ENCODE data around the gene CPTP. TPM values are rescaled to one million over a fixed set of nuclear protein-coding genes. Genes with fewer than 3 reads are reported as not detected.

The CPTP gene
- 40.4 and 40.6 TPM in 2 replicates for total RNA-seq

DNA sequence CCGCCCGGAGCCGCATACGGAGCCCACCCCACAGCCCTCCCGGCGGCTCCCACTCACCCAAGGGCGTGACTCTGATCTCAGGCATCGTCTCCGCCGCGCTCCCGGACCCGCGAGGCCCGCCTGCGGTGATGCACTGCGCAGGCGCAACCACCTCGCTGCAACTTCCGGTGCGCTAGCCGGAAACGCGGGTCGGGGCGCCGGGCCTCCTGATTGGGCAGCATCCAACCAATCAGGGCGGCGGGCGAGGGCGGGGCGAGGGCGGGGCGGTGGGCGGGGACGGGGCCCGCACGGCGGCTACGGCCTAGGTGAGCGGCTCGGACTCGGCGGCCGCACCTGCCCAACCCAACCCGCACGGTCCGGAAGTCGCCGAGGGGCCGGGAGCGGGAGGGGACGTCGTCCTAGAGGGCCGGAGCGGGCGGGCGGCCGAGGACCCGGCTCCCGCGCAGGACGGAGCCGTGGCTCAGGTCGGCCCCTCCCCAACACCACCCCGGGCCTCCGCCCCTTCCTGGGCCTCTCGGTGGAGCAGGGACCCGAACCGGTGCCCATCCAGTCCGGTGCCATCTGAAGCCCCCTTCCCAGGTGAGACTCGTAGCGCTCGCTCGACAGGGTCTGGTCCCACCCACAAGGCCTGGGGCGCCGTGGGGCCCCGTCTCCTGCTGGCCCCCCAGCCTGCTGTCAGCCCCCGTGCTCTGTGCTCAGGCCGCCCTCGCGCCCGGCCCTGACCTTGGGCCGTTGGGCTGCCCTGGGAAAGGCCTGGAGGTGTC is at the start of gene CPTP, which contains the start of gene INTS11:
TSS of gene CPTP (plus strand) at position 279 of the 764 bp plus-strand sequence. CDS start 2,109 bp downstream, outside the sequence.
TSS of gene INTS11 (minus strand) at position 137 of the 764 bp plus-strand sequence. CDS start at position 85, 52 bp downstream.

DNA sequence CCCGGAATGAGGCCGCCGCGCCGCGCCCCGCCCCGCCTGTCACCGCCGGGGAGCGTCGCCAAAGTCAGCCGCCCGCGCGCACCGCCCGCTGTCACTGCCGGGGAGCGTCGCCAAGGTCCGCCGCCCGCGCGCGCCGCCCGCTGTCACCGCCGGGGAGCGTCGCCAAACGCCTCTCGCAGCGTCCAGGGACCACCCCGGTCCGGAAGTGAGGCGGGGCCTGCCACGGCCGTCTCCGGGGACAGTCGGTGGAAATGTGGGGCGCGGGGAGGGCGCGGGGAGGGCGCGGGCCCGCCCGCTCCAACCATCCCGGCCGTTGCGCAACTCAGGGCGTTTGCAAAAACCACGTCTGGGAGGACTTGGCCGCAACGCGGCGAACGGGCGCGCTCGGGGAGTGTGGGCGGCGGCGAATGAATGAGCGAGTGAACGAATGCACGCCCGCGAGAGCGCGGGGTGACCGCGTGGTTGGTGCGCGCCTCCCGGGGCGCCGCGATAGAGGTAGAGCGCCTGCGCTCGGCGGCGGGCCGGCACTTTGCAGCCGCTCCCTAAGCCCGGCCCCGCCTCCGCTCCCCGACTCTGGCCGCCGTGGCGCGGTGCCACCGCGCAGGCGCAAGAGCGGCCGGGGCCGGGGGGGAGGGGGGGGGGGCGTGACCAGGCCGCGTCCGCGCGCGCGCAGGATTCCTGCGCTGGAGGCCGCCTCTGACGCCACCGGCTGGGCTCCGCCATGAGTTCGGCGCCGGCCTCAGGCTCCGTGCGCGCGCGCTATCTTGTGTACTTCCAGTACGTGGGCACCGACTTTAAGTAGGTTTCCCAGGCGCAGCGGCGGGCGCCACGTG is 16.5 kb upstream of the CPTP start, which contains the start of the genes ACAP3 and PUSL1:
TSS of gene ACAP3 (minus strand) at position 8 of the 833 bp plus-strand sequence. CDS start 115 bp downstream, outside the sequence.
TSS of gene PUSL1 (plus strand) at position 675 of the 833 bp plus-strand sequence. CDS start at position 722, 47 bp downstream.

GRCh38 chr1:1331068-1331965 is 6.7 kb downstream of the CPTP start, which contains the start of gene TAS1R3:
Gene TAS1R3 (plus strand): TSS chr1:1331280. CDS start chr1:1331346, 66 bp downstream.

GRCh38 chr1:1349256-1350012 is 24.8 kb downstream of the CPTP start, which contains the start of gene DVL1:
Gene DVL1 (minus strand): TSS chr1:1349418. CDS start chr1:1349065, 353 bp downstream.

DNA sequence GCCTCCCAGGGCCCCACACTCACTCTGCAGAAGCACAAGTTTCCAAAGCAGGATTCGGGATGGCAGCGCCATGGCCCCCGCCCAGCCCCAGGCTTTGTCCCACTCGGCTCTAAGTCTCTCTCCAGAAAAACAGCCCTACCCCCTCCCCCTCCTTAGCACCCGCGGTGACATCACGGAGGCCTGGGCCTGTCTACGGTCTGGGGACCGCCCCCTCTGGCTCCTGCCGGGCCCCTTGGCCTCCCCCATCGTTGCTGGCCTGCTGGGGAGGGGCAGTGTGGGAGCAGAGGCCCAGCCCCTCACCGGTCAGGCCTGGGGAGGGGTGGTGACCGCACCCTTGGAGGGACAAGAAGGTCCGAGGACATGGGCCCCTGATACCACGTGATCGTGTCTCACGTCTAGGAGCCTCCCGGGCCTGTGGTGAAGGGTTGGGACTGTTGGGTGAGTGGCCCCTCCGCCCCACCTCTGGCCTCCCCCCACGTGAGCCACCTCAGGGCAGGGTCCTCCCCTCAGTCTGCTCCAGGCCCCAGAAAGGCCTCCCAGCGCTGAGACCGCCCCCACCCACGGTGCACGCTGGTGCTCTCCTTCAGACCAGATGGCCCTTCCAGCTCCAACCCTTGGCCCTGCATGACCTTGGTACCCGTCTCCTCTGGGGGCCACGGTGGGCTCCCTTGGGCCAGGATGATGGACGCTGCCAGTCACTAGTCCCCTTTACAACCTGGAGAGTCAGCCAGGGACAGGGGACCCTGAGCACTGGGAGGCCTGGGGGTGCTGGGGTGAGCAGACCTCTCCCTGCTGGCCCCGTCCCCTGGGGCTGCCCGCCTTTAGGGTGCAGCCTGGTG is 34.0 kb downstream of the CPTP start, which contains the start of gene MXRA8:
TSS of gene MXRA8 (minus strand) at position 123 of the 839 bp plus-strand sequence. CDS start at position 72, 51 bp downstream.

DNA sequence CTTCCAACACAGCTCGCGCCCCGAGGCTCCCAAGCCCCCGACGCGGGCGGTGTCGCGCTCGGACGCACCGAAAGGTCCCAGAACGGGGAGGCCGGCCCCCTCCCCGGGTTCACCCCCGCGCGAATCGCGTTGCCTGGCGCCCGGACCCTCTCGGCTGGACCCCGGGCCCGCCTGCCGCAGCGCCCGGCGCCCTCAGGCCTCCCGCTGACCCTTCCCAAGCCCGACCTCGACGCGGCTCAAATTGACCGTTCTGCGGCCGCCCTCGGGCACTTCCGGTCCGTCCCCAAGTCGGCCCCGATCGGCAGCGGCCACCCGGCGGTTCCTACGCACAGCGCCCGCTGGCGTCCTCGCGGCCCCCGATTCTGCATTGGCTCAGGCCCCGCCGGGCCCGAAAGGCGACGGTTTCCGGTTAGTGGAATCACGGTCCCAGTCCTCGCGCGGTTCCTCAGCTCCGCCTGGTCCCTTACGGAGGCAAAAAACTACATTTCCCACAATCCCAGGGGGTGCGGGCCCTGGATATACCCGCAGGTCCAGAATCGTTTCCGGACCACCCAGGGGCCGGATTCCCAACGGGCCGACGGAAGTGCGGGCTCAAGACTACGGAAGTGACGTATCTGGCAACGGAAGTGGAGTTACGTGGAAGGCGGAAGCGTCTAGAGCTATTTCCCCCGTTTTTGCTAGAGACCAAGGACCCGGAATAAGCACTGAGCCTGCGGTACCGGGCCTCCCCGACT is 50.5 kb downstream of the CPTP start, which contains the start of gene AURKAIP1:
TSS of gene AURKAIP1 (minus strand) at position 279 of the 734 bp plus-strand sequence. CDS start 451 bp downstream, outside the sequence.

Other genes starting within 250 kb of the CPTP start
- gene C1orf159, start 208.7 kb upstream of the CPTP start, total RNA-seq, result 14.0 and 15.6 TPM in 2 replicates
- gene TTLL10, start 150.9 kb upstream of the CPTP start, total RNA-seq, result not detected in 2 replicates
- not detected in 2 replicates for gene TNFRSF18, start 118.2 kb upstream of the CPTP start, total RNA-seq
- gene TNFRSF4, start 110.6 kb upstream of the CPTP start, total RNA-seq, result 1.4 and 2.0 TPM in 2 replicates
- 205 and 217 TPM in 2 replicates for gene SDF4, start 92.8 kb upstream of the CPTP start, total RNA-seq
- gene B3GALT6, start 92.6 kb upstream of the CPTP start, total RNA-seq, result 27.9 and 30.2 TPM in 2 replicates
- gene C1QTNF12, start 78.1 kb upstream of the CPTP start, total RNA-seq, result 0.25 and 0.27 TPM in 2 replicates
- 36.0 and 43.3 TPM in 2 replicates for gene UBE2J2, start 50.9 kb upstream of the CPTP start, total RNA-seq
- gene SCNN1D, start 44.4 kb upstream of the CPTP start, total RNA-seq, result 0.05 and 0.67 TPM in 2 replicates
- gene ACAP3, start 16.9 kb upstream of the CPTP start, total RNA-seq, result 13.7 and 20.6 TPM in 2 replicates
- gene PUSL1, start 16.2 kb upstream of the CPTP start, total RNA-seq, result 38.5 and 38.6 TPM in 2 replicates
- 83.0 and 98.9 TPM in 2 replicates for gene INTS11, start 142 bp upstream of the CPTP start, total RNA-seq
- not detected in 2 replicates for gene TAS1R3, start 6.5 kb downstream of the CPTP start, total RNA-seq
- gene DVL1, start 24.6 kb downstream of the CPTP start, total RNA-seq, result 41.1 and 41.3 TPM in 2 replicates
- 0.20 and 0.34 TPM in 2 replicates for gene MXRA8, start 33.8 kb downstream of the CPTP start, total RNA-seq
- 180 and 195 TPM in 2 replicates for gene AURKAIP1, start 50.4 kb downstream of the CPTP start, total RNA-seq
- 40.4 and 46.4 TPM in 2 replicates for gene CCNL2, start 74.5 kb downstream of the CPTP start, total RNA-seq
- gene MRPL20, start 82.5 kb downstream of the CPTP start, total RNA-seq, result 204 and 208 TPM in 2 replicates
- 0.47 and 0.64 TPM in 2 replicates for gene ANKRD65, start 96.5 kb downstream of the CPTP start, total RNA-seq
- 45.7 and 49.0 TPM in 2 replicates for gene VWA1, start 110.9 kb downstream of the CPTP start, total RNA-seq
- 0.07 TPM in 1 of 2 replicates, not detected in the other for gene ATAD3C, start 124.9 kb downstream of the CPTP start, total RNA-seq
- gene ATAD3B, start 147.0 kb downstream of the CPTP start, total RNA-seq, result 40.2 and 43.1 TPM in 2 replicates
- gene ATAD3A, start 187.4 kb downstream of the CPTP start, total RNA-seq, result 50.7 and 56.6 TPM in 2 replicates
- gene TMEM240, start 215.8 kb downstream of the CPTP start, total RNA-seq, result 0.69 and 1.7 TPM in 2 replicates